HCT116 (cell line): ENCODE results near the gene MAPK10. TPM values are rescaled to one million over a fixed set of nuclear protein-coding genes. Genes with fewer than 3 reads are reported as not detected.

ENCODE experiments used
- ATAC-seq: fragments of 200-7000 bp; cut with Tn5 transposase; 2 replicates; pipeline ENCODE4 v1.9.1; 2020; ENCODE audit warnings: mild to moderate bottlenecking, moderate library complexity
- BruUV-seq: library from RNA; stranded (reverse); fragments of 400-500 nt; replicated peaks from 2 replicates; lab custom pipeline; 2021; lab: Mats Ljungman, UMichigan
- CTCF ChIA-PET: fragments of 300-600 bp; sonication (Branson Sonifier 250); formaldehyde crosslinking; loops from one replicate; lab custom pipeline; 2021; ENCODE audit warnings: antibody characterized with exemption; lab: Charles Lee
- POLR2A ChIA-PET: fragments of 300-600, 350-600 bp; sonication (Branson Sonifier 250); formaldehyde crosslinking; loops from one replicate; lab custom pipeline; 2021; ENCODE audit warnings: antibody characterized with exemption; lab: Charles Lee
- RAD21 ChIA-PET, 2 experiments: fragments of 300-600 bp; sonication (Branson Sonifier 250); formaldehyde crosslinking; loops; one replicate each; lab custom pipeline; 2023; ENCODE audit warnings: low total read pairs in 2 of 2; ENCODE audit not compliant: uncharacterized antibody in 2 of 2, unreplicated experiment in 2 of 2, low non-redundant PET in 1 of 2; lab: Charles Lee
- DNase-seq: peaks from one replicate; pipeline ENCODE4 v3.0.0-alpha.2; 2010; ENCODE audit warnings: low read depth, low spot score
- H2AFZ ChIP-seq: fragments of 200-600 bp; shearing (Covaris generic), sonication (generic); 2 replicates; pipeline ENCODE4 v1.6.1; 2017; ENCODE audit warnings: low read depth, mixed run types, mixed read lengths, antibody characterized with exemption, low read length; ENCODE audit not compliant: poor library complexity, severe bottlenecking
- H3K27ac ChIP-seq: 2 replicates; pipeline ENCODE4 v1.5.1; 2012; ENCODE audit warnings: low read depth, low read length
- H3K27me3 ChIP-seq: fragments of 200-600 bp; sonication (generic); 2 replicates; pipeline ENCODE4 v1.6.1; 2016; ENCODE audit warnings: mixed run types, low read length, mixed read lengths; ENCODE audit not compliant: insufficient read depth
- H3K36me3 ChIP-seq, 2 experiments: fragments of 200-500 bp in 1 of 2; fragments of 200-600 bp in 1 of 2; sonication (Bioruptor generic) in 1 of 2; sonication (generic) in 1 of 2; 2 replicates each; pipeline versions ENCODE4 v1.5.1 to v1.6.1; 2014 to 2016; ENCODE audit warnings: low read length in 2 of 2, inconsistent platforms in 1 of 2, mixed read lengths in 1 of 2, mixed run types in 1 of 2; ENCODE audit not compliant: insufficient read depth in 2 of 2, control insufficient read depth in 1 of 2
- H3K4me1 ChIP-seq, 2 experiments: fragments of 200-600 bp in 1 of 2; sonication (generic) in 1 of 2; 2 replicates each; pipeline versions ENCODE4 v1.5.1 to v1.6.1; 2012 to 2017; ENCODE audit warnings: low read length in 2 of 2, inconsistent platforms in 1 of 2, mild to moderate bottlenecking in 1 of 2, mixed read lengths in 1 of 2, mixed run types in 1 of 2, moderate library complexity in 1 of 2; ENCODE audit not compliant: insufficient read depth in 2 of 2, control insufficient read depth in 1 of 2
- H3K4me2 ChIP-seq: fragments of 200-600 bp; sonication (generic); 2 replicates; pipeline ENCODE4 v1.6.1; 2017; ENCODE audit warnings: mixed run types, low read length, mixed read lengths
- H3K4me3 ChIP-seq, 2 experiments: fragments of 200-600 bp in 1 of 2; sonication (generic) in 1 of 2; replicated peaks in 1 of 2; 2 replicates each; pipeline ENCODE4 v1.5.1; 2011 to 2016; ENCODE audit warnings: low read length in 2 of 2, control low read depth in 1 of 2, low read depth in 1 of 2, mild to moderate bottlenecking in 1 of 2, mixed read lengths in 1 of 2, mixed run types in 1 of 2
- H3K79me2 ChIP-seq: fragments of 200-600 bp; sonication (generic); 2 replicates; pipeline ENCODE4 v1.6.1; 2017; ENCODE audit warnings: mild to moderate bottlenecking, mixed run types, low read length, moderate library complexity, mixed read lengths; ENCODE audit not compliant: insufficient read depth
- H3K9ac ChIP-seq: fragments of 200-600 bp; sonication (generic); 2 replicates; pipeline ENCODE4 v1.6.1; 2016; ENCODE audit warnings: low read length, mixed read lengths
- H3K9me2 ChIP-seq: fragments of 200-600 bp; sonication (generic), shearing (Covaris generic); 2 replicates; pipeline ENCODE4 v1.6.1; 2017; ENCODE audit warnings: mixed run types, mild to moderate bottlenecking, moderate library complexity; ENCODE audit not compliant: insufficient read depth
- H3K9me3 ChIP-seq, 2 experiments: fragments of 200-500 bp in 1 of 2; fragments of 200-600 bp in 1 of 2; sonication (Bioruptor generic) in 1 of 2; sonication (generic) in 1 of 2; 2 replicates each; pipeline ENCODE4 v1.6.1; 2014 to 2017; ENCODE audit warnings: low read length in 2 of 2, mixed read lengths in 2 of 2, inconsistent platforms in 1 of 2, low read depth in 1 of 2, mild to moderate bottlenecking in 1 of 2, mixed run types in 1 of 2, moderate library complexity in 1 of 2; ENCODE audit not compliant: control insufficient read depth in 1 of 2, insufficient read depth in 1 of 2
- H4K20me1 ChIP-seq: fragments of 200-600 bp; sonication (generic), shearing (Covaris generic); 2 replicates; pipeline ENCODE4 v1.6.1; 2017; ENCODE audit warnings: mixed run types, mild to moderate bottlenecking, moderate library complexity; ENCODE audit not compliant: insufficient read depth
- EGR1 ChIP-seq: IDR thresholded peaks from 2 replicates; pipeline ENCODE4 v1.6.1; 2012; ENCODE audit warnings: low read depth
- EZH2 ChIP-seq: fragments of 200-600 bp; sonication (generic); IDR thresholded peaks from 2 replicates; pipeline ENCODE4 v1.6.1; 2017; ENCODE audit warnings: antibody characterized with exemption, mixed run types
- FOSL1 ChIP-seq: IDR thresholded peaks from 2 replicates; pipeline ENCODE4 v1.6.1; 2012; ENCODE audit warnings: low read depth
- MAX ChIP-seq: IDR thresholded peaks from 2 replicates; pipeline ENCODE4 v1.6.1; 2012
- POLR2A ChIP-seq: IDR thresholded peaks from 2 replicates; pipeline ENCODE4 v1.7.0; 2011; ENCODE audit warnings: borderline replicate concordance; ENCODE audit not compliant: insufficient read depth, insufficient read length; ENCODE audit errors: extremely low read depth
- POLR2AphosphoS5 ChIP-seq: IDR thresholded peaks from 2 replicates; pipeline ENCODE4 v1.6.1; 2011; ENCODE audit warnings: mild to moderate bottlenecking, low read depth, low read length, moderate library complexity
- SP1 ChIP-seq: IDR thresholded peaks from 2 replicates; pipeline ENCODE4 v1.6.1; 2012; ENCODE audit warnings: low read depth
- TCF7L2 ChIP-seq: IDR thresholded peaks from 2 replicates; pipeline ENCODE4 v1.7.0; 2011; ENCODE audit warnings: borderline replicate concordance, inconsistent platforms; ENCODE audit not compliant: insufficient read depth, insufficient read length; ENCODE audit errors: extremely low read depth
- ZFX ChIP-seq: fragments of 450-650 bp; IDR thresholded peaks from 2 replicates; pipeline ENCODE4 v1.6.1; 2017
- ZNF274 ChIP-seq: fragments of 200-500 bp; sonication (Bioruptor generic); IDR thresholded peaks from 2 replicates; pipeline ENCODE4 v1.6.1; 2014; ENCODE audit warnings: mild to moderate bottlenecking, low read depth, low read length, inconsistent platforms
- intact Hi-C: fragments of 100-400 bp; cut with micrococcal nuclease; formaldehyde crosslinking; loops from 2 replicates; pipeline ENCODE4 v1.10.0; 2022
- total RNA-seq: library from RNA; stranded (reverse); gene quantifications from one replicate; pipeline ENCODE4 v1.2.1, GENCODE V29; 2021; ENCODE audit not compliant: unreplicated experiment
- TF ChIP-seq, protein P1 (sequence below): IDR thresholded peaks from 2 replicates; pipeline ENCODE4 v1.6.1; 2011; ENCODE audit warnings: mild to moderate bottlenecking, low read length, moderate library complexity; ENCODE audit not compliant: insufficient replicate concordance; ENCODE audit errors: extremely low read depth
- TF ChIP-seq, protein P2 (sequence below): IDR thresholded peaks from 2 replicates; pipeline ENCODE4 v1.6.1; 2012
- TF ChIP-seq, protein P3 (sequence below), 3 experiments: fragments of 200-600 bp in 1 of 3; sonication (generic) in 1 of 3; IDR thresholded peaks in 2 of 3; conservative IDR thresholded peaks in 1 of 3; 2 replicates each; pipeline ENCODE4 v1.5.1; 2012 to 2017; ENCODE audit warnings: low read depth in 2 of 3, low read length in 2 of 3, antibody characterized with exemption in 1 of 3, borderline replicate concordance in 1 of 3, control low read depth in 1 of 3, mild to moderate bottlenecking in 1 of 3, mixed read lengths in 1 of 3, mixed run types in 1 of 3, moderate library complexity in 1 of 3; ENCODE audit not compliant: insufficient read depth in 1 of 3

MAPK10 gene
- total RNA-seq, 1 experiment from 2014 or later: 0.52 TPM

DNA sequence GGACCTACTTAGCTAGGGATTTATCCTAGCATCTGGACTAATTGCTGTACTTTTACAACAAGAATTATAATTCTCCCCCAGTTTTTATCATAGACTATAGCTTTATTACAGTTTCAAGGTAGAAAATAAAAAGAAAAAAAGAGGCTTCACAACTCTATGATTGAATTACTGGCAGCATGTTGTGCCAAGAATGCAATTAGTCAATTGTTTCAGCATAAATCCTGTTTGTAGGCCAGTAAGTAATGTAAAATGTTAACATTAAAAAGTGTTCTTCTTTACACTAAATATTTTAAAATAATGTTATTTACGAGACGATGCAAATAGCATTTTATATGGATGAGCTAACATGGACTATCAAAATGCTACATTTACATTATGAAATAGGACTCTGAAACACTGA lies 228.4 kb downstream of the MAPK10 start:
- DNase-seq: no peak
- no peak overlapping the region for H3K9ac ChIP-seq
- no peak overlapping the region for H3K4me3 ChIP-seq
- POLR2A ChIA-PET: no interaction called here
- H4K20me1 ChIP-seq: no peaks in the 10 kb centered on the region
- H2AFZ ChIP-seq: no peak overlapping the region
- H3K9me2 ChIP-seq: no peaks in the 10 kb centered on the region
- CTCF ChIA-PET: no interaction called here
- H3K27ac ChIP-seq: no peak overlapping the region
- H3K79me2 ChIP-seq: no peaks in the 10 kb centered on the region
- no peaks in the 10 kb centered on the region for H3K27me3 ChIP-seq
- H3K36me3 ChIP-seq: no peaks in the 10 kb centered on the region
- no TSS peak for BruUV-seq
- intact Hi-C loops: no loop called here
- no peak for ATAC-seq
- H3K9me3 ChIP-seq: no peaks in the 10 kb centered on the region
- RAD21 ChIA-PET: no interaction called here
- no peak overlapping the region for H3K4me2 ChIP-seq
- no peaks in the 10 kb centered on the region for H3K4me1 ChIP-seq
- TF ChIP-seq, protein P1, sequence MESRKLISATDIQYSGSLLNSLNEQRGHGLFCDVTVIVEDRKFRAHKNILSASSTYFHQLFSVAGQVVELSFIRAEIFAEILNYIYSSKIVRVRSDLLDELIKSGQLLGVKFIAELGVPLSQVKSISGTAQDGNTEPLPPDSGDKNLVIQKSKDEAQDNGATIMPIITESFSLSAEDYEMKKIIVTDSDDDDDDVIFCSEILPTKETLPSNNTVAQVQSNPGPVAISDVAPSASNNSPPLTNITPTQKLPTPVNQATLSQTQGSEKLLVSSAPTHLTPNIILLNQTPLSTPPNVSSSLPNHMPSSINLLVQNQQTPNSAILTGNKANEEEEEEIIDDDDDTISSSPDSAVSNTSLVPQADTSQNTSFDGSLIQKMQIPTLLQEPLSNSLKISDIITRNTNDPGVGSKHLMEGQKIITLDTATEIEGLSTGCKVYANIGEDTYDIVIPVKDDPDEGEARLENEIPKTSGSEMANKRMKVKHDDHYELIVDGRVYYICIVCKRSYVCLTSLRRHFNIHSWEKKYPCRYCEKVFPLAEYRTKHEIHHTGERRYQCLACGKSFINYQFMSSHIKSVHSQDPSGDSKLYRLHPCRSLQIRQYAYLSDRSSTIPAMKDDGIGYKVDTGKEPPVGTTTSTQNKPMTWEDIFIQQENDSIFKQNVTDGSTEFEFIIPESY: no peak
- TF ChIP-seq EZH2 (no peak), TCF7L2 (no peak), MAX (no peak), ZFX (no peak), ZNF274 (no peak), POLR2A (no peak), FOSL1 (no peak), EGR1 (no peak), SP1 (no peak), POLR2AphosphoS5 (no peak)
- TF ChIP-seq, protein P2, sequence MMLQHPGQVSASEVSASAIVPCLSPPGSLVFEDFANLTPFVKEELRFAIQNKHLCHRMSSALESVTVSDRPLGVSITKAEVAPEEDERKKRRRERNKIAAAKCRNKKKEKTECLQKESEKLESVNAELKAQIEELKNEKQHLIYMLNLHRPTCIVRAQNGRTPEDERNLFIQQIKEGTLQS: no peak
- TF ChIP-seq, protein P3, sequence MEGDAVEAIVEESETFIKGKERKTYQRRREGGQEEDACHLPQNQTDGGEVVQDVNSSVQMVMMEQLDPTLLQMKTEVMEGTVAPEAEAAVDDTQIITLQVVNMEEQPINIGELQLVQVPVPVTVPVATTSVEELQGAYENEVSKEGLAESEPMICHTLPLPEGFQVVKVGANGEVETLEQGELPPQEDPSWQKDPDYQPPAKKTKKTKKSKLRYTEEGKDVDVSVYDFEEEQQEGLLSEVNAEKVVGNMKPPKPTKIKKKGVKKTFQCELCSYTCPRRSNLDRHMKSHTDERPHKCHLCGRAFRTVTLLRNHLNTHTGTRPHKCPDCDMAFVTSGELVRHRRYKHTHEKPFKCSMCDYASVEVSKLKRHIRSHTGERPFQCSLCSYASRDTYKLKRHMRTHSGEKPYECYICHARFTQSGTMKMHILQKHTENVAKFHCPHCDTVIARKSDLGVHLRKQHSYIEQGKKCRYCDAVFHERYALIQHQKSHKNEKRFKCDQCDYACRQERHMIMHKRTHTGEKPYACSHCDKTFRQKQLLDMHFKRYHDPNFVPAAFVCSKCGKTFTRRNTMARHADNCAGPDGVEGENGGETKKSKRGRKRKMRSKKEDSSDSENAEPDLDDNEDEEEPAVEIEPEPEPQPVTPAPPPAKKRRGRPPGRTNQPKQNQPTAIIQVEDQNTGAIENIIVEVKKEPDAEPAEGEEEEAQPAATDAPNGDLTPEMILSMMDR (IDR thresholded peaks at IDR 0.05 in 2 of 3, conservative IDR thresholded peaks at IDR 0.05 in 1 of 3; ENCODE audit: borderline replicate concordance in 1 of 3, insufficient read depth in 1 of 3, low read depth in 2 of 3, low read length in 2 of 3): no peak
